Vagina (tissue), 2 donors: Measurements from ENCODE around the gene CD58.

ENCODE experiments used
- POLR2A ChIP-seq, 2 donors: fragments of 450-650 bp; IDR thresholded peaks; one replicate each; pipeline ENCODE4 v1.6.1; 2017; ENCODE audit warnings: antibody characterized with exemption in 2 of 2, mild to moderate bottlenecking in 2 of 2, moderate library complexity in 2 of 2
- TF ChIP-seq, protein P1 (sequence below), 3 experiments: fragments of 450-650 bp in 2 of 3; fragments of 200-600 bp in 1 of 3; sonication (generic) in 1 of 3; IDR thresholded peaks; one replicate each; pipeline ENCODE4 v1.5.1; 2017 to 2019; ENCODE audit warnings: antibody characterized with exemption in 3 of 3, mild to moderate bottlenecking in 2 of 3, moderate library complexity in 2 of 3

DNA sequence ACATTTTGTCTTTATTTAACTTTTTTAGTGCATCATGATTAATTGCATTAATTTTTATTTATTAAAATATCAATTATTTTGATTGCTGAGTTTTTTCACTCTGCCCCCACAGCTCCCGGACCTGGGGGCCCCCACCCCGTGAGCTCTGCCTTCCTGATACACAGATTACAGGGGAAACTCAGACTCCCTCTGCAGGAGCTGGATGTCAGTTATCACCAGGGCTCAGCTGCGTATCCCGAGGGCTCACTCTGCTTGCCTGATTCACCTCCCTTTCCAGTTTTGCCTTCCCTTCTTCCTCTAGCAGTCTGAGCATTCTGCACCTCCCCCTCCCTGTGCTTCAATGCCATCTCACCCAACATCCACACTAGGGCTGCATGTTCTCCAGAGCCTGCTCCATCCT lies 99.6 kb downstream of the CD58 start:
- TF ChIP-seq, protein P1, sequence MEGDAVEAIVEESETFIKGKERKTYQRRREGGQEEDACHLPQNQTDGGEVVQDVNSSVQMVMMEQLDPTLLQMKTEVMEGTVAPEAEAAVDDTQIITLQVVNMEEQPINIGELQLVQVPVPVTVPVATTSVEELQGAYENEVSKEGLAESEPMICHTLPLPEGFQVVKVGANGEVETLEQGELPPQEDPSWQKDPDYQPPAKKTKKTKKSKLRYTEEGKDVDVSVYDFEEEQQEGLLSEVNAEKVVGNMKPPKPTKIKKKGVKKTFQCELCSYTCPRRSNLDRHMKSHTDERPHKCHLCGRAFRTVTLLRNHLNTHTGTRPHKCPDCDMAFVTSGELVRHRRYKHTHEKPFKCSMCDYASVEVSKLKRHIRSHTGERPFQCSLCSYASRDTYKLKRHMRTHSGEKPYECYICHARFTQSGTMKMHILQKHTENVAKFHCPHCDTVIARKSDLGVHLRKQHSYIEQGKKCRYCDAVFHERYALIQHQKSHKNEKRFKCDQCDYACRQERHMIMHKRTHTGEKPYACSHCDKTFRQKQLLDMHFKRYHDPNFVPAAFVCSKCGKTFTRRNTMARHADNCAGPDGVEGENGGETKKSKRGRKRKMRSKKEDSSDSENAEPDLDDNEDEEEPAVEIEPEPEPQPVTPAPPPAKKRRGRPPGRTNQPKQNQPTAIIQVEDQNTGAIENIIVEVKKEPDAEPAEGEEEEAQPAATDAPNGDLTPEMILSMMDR (IDR thresholded peaks at IDR 0.05) = no peak
- TF ChIP-seq POLR2A (IDR thresholded peaks at IDR 0.05) = no peak
